Body of pancreas (tissue), 4 donors: ENCODE results near the gene DOCK9. TPM values are rescaled to one million over a fixed set of nuclear protein-coding genes. Genes with fewer than 3 reads are reported as not detected.

Experiments used
- ATAC-seq: fragments of 150-250 bp; one replicate; pipeline ENCODE4 v1.9.1; 2016
- DNase-seq, 4 donors: peaks; one replicate each; pipeline ENCODE4 v3.0.0-alpha.2; 2019
- H3K27ac ChIP-seq, 4 donors: fragments of 200-600 bp; sonication (generic); 1 replicate in 3 of 4; 2 replicates in 1 of 4; pipeline versions ENCODE4 v1.5.1 to v1.6.1; 2016 to 2019; ENCODE audit warnings: mild to moderate bottlenecking in 1 of 4, mixed read lengths in 1 of 4, moderate library complexity in 1 of 4
- H3K27me3 ChIP-seq, 2 donors: fragments of 200-600 bp; sonication (generic); one replicate each; pipeline ENCODE4 v1.6.0; 2016; ENCODE audit warnings: mild to moderate bottlenecking in 1 of 2
- H3K36me3 ChIP-seq, 2 donors: fragments of 200-600 bp; sonication (generic); replicated peaks in 1 of 2; 2 replicates each; pipeline ENCODE4 v1.5.1; 2016; ENCODE audit warnings: low read depth in 2 of 2; ENCODE audit not compliant: insufficient read depth in 1 of 2
- H3K4me1 ChIP-seq: fragments of 200-600 bp; sonication (generic); one replicate; pipeline ENCODE4 v1.6.0; 2016
- H3K4me3 ChIP-seq, 2 donors: fragments of 200-600 bp; sonication (generic); 1 replicate in 1 of 2; 2 replicates in 1 of 2; pipeline ENCODE4 v1.5.1; 2016 to 2019
- H3K9me3 ChIP-seq, 3 donors: fragments of 200-600 bp; sonication (generic); 1 replicate in 2 of 3; 2 replicates in 1 of 3; pipeline ENCODE4 v1.5.1; 2016
- CTCF ChIP-seq, 7 experiments: fragments of 450-650 bp in 4 of 7; fragments of 200-600 bp in 3 of 7; sonication (generic) in 3 of 7; IDR thresholded peaks; one replicate each; pipeline ENCODE4 v1.5.1; 2016 to 2019; ENCODE audit warnings: antibody characterized with exemption in 7 of 7
- POLR2A ChIP-seq, 3 donors: fragments of 450-650 bp; IDR thresholded peaks; one replicate each; pipeline ENCODE4 v1.6.1; 2016; ENCODE audit warnings: antibody characterized with exemption in 3 of 3, mild to moderate bottlenecking in 2 of 3
- WGBS, 2 donors: methylation state at CpG; one replicate each; pipeline ENCODE4 v1.1.5; 2017; 5-methylcytosine and 5-hydroxymethylcytosine counted together
- intact Hi-C: fragments of 100-400 bp; cut with DNase I; formaldehyde crosslinking; loops from one replicate; pipeline ENCODE4 v1.15.1; 2023
- total RNA-seq, 2 donors: library from RNA; depleted of rRNA; stranded (reverse); fragments of >200 nt; gene quantifications; one replicate each; pipeline ENCODE4 v1.1.0, GENCODE V29; 2016

The DOCK9 gene
- total RNA-seq, 2 donors from 2014 or later: 35.3 to 73.5 TPM

- Histone ChIP-seq H3K27me3 (no peaks in the 10 kb centered on the region), H3K4me1 (no peaks in the 10 kb centered on the region), H3K9me3 (no peaks in the 10 kb centered on the region), H3K27ac (no peak overlapping the region), H3K4me3 (no peak overlapping the region), H3K36me3 (no peaks in the 10 kb centered on the region)
- DNase-seq: no peak
- intact Hi-C loops: no loop called here
- 84 to 87% methylated on average over 7 of the region's 7 CpGs for WGBS, 2 donors
- TF ChIP-seq POLR2A (IDR thresholded peaks at IDR 0.05): no peak
- no peak for TF ChIP-seq CTCF (IDR thresholded peaks at IDR 0.05)
- no peak for ATAC-seq
Measured at GRCh38 chr13:98950705-98951104, 27.2 kb downstream of the DOCK9 start.

GRCh38 chr13:98947925-98948324, 29.9 kb downstream of the DOCK9 start:
- ATAC-seq (no peak), DNase-seq (no peak)
- intact Hi-C loops: no loop called here

GRCh38 chr13:98945863-98946605, 31.8 kb downstream of the DOCK9 start:
- intact Hi-C loops: no loop called here
- H3K27ac ChIP-seq: no peak overlapping the region

More at GRCh38 chr13:98947925-98948324, 29.9 kb downstream of the DOCK9 start:
- Histone ChIP-seq H3K27me3 (no peaks in the 10 kb centered on the region), H3K4me3 (no peak overlapping the region), H3K27ac (no peak overlapping the region), H3K4me1 (no peaks in the 10 kb centered on the region), H3K36me3 (no peaks in the 10 kb centered on the region), H3K9me3 (no peaks in the 10 kb centered on the region)
- TF ChIP-seq CTCF (IDR thresholded peaks at IDR 0.05) (no peak), POLR2A (IDR thresholded peaks at IDR 0.05) (no peak)
- WGBS, 2 donors: 43 to 83% methylated on average over 1 of the region's 1 CpG

GRCh38 chr13:98944336-98944735, 33.5 kb downstream of the DOCK9 start:
- Histone ChIP-seq H3K36me3 (no peaks in the 10 kb centered on the region), H3K4me1 (no peaks in the 10 kb centered on the region), H3K27me3 (no peaks in the 10 kb centered on the region), H3K9me3 (no peaks in the 10 kb centered on the region), H3K4me3 (no peak overlapping the region), H3K27ac (no peak overlapping the region)
- DNase-seq (no peak), ATAC-seq (no peak)
- intact Hi-C loops: no loop called here
- TF ChIP-seq CTCF (IDR thresholded peaks at IDR 0.05) (no peak), POLR2A (IDR thresholded peaks at IDR 0.05) (no peak)
- 97 to 99% methylated on average over 5 of the region's 5 CpGs for WGBS, 2 donors

More at GRCh38 chr13:98945863-98946605, 31.8 kb downstream of the DOCK9 start:
- Histone ChIP-seq H3K9me3 (no peaks in the 10 kb centered on the region), H3K4me3 (no peak overlapping the region), H3K4me1 (no peaks in the 10 kb centered on the region), H3K27me3 (no peaks in the 10 kb centered on the region), H3K36me3 (no peaks in the 10 kb centered on the region)
- WGBS, 2 donors: 92% methylated on average over 9 of the region's 9 CpGs
- DNase-seq (no peak), ATAC-seq (no peak)
- TF ChIP-seq CTCF (IDR thresholded peaks at IDR 0.05): no peak
- no peak for TF ChIP-seq POLR2A (IDR thresholded peaks at IDR 0.05)

- Histone ChIP-seq H3K4me3 (no peak overlapping the region), H3K27me3 (no peaks in the 10 kb centered on the region), H3K27ac (no peak overlapping the region), H3K9me3 (no peaks in the 10 kb centered on the region), H3K4me1 (no peaks in the 10 kb centered on the region), H3K36me3 (no peaks in the 10 kb centered on the region)
- DNase-seq (no peak), ATAC-seq (no peak)
- WGBS, 2 donors: 93 to 98% methylated on average over 3 of the region's 3 CpGs
- TF ChIP-seq POLR2A (IDR thresholded peaks at IDR 0.05): no peak
- intact Hi-C loops: no loop called here
Measured at GRCh38 chr13:98942997-98943396, 34.9 kb downstream of the DOCK9 start.
